GM18505 (cell line): ENCODE results near the gene PPM1H.

Experiments
- ATAC-seq: cut with Tn5 transposase; IDR thresholded peaks from one replicate; pipeline ENCODE4 v1.9.1; 2021; ENCODE audit not compliant: unreplicated experiment
- POLR2A ChIP-seq: IDR thresholded peaks from 4 replicates; pipeline ENCODE4 v1.6.1; 2011; ENCODE audit warnings: borderline replicate concordance; ENCODE audit not compliant: insufficient read depth, insufficient read length; ENCODE audit errors: extremely low read depth

PPM1H gene

DNA sequence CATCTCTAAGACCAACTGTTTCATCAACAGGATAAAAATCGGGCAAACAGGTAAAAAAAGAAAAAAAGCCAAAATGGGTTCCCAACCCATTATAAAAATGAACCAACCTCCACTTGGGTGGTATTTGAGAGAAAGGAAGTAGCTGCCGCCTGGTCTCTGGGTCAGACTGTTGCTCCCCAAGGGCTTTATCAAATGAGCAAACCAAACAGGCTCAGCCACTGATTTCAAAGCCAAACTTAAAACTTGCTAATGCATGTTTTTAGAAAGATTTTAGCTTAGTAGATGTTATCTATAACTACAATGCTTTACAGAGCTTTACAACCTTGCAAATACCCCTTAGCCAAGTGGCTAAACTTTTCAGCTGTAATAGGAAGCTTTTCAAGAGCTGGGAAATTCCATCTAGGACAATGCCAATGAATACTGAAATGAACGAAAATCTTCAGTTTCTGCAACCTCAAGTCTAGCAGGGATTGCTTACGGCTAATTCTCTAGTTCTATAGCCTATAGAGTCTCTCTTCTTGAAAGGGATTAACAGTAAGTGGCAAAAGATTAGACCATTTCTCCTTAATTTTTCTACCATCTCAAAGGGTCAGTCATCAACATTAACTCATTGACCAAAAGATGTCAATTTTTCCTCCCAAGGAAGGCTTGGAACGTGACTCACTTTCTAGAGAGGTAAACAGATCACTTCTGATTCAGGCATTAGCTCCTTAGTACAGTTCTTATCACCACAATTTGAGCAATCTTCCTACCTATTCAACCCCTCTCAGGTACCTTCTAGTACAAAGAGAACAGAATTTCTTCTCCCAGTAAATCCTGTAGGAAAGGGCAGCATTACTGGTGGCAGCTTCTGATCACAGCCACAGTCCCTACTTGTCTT, 4.2 kb downstream of the PPM1H start:
- ATAC-seq = no peak
- TF ChIP-seq POLR2A = no peak

- ATAC-seq = no peak
- TF ChIP-seq POLR2A = no peak
These were observed 6.3 kb downstream of the PPM1H start for GRCh38 chr12:62928632-62929031.

- no peak for TF ChIP-seq POLR2A
- no peak for ATAC-seq
These were observed 9.3 kb downstream of the PPM1H start for GRCh38 chr12:62925680-62926079.

DNA sequence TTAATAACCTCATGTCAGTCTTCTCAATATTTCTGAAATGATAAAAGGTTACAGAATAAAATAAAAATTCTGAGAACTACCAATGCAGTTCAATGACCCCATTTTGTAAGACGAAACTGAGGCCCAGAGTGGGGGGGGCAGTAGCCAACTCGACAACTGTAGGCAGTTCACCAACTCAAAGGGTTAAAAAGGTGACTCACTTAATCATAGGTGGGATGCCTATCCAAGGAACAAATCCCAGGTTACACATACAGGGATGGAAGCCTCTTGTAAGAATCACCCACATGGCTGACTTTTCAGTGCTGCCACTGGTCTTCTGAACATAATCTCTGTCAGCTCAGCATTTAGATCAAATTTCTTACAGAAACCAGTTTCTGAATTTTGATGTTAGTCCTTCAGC, 10.9 kb downstream of the PPM1H start:
- no peak for TF ChIP-seq POLR2A
- ATAC-seq = no peak

- ATAC-seq = no peak
- no peak for TF ChIP-seq POLR2A
These were observed 12.4 kb downstream of the PPM1H start for GRCh38 chr12:62922539-62922938.

DNA sequence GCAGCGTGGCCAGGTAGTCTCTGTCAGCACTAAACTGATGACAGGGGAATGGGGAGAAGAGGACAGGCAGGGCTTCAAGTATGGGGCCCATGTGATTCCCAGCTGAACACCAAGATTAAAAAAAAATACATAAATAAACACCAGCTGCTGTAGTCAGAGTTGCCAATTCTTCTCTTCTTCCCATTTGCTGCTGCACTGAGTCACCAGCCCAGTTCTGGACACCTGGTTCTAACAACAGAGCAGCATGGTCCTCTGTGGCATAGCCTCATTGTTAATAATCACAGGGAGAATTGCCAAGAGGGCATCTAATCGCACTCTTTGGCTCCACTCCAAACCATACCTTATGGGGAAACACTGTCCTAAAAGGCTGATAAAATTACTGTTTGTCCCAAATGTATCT, 15.1 kb downstream of the PPM1H start:
- no peak for TF ChIP-seq POLR2A
- ATAC-seq = no peak

- no peak for ATAC-seq
- TF ChIP-seq POLR2A = no peak
These were observed 17.0 kb downstream of the PPM1H start for GRCh38 chr12:62917926-62918325.

DNA sequence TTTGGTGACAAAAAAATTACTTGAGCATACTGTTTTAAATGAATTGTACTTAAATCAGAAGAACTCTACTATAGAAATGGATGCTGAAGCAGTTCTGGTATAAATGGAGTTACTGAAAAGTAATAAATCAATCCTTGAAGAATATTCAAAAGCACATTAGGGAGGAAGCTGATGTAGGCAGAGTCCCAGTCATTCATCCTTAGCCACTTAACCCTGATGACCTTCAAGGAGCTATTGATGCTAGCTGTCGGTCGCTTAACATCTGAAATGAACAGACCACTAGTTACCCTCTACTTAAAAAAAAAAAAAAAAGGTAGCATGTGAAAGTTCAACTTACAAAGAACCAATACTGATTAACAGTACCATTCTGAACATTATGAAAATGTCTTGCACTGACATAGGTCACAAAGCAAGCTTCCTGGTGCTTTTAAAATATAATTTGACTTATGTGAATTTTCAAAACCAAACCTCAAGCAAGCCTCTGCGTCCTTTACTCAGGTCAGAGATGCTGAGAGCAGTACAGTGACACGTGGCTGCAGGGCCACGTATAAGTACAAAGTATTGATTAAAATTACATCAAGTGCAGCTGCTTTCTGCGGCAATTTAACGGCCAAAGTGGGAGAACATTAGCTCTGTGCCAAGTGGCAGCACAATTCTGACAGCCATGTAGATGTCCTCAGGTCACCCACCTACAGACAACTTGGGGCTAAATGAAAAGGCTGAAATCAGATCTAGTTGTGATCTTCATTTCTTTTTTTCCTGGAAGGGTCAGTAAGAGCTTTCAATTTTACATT, 18.1 kb downstream of the PPM1H start:
- ATAC-seq = no peak
- TF ChIP-seq POLR2A = no peak

- ATAC-seq = no peak
- no peak for TF ChIP-seq POLR2A
These were observed 19.8 kb downstream of the PPM1H start for GRCh38 chr12:62915204-62915529.

- no peak for ATAC-seq
- no peak for TF ChIP-seq POLR2A
These were observed 20.3 kb downstream of the PPM1H start for GRCh38 chr12:62914443-62915203.

- ATAC-seq = no peak
- no peak for TF ChIP-seq POLR2A
These were observed 21.6 kb downstream of the PPM1H start for GRCh38 chr12:62913380-62913779.

DNA sequence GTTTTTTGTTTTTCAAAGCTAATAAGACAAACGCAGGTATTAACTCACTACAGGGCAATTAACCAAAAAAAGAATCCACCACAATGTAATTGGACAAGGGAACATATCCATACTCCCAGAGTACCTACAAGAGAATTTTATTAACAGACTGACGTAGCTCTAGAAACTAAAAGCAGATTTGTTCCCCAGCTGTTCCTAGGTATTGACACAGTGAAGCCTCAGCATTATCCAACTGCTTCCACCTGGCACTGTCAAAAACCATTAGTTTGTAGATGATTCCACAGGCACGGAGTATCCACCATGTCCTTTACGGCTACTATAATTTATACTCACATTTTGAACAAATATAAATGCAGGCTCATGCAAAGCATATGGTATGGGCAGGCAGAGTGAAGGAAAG, 22.3 kb downstream of the PPM1H start:
- no peak for ATAC-seq
- no peak for TF ChIP-seq POLR2A

GRCh38 chr12:62911286-62911685, 23.7 kb downstream of the PPM1H start:
- no peak for ATAC-seq
- no peak for TF ChIP-seq POLR2A
